GM23248 (cell line): Measurements from ENCODE around the gene OR52R1. TPM values are rescaled to one million over a fixed set of nuclear protein-coding genes. Genes with fewer than 3 reads are reported as not detected.

Experiments
- DNase-seq: peaks from one replicate; pipeline ENCODE4 v3.0.0-alpha.2; 2015
- H2AFZ ChIP-seq: fragments of 200-600 bp; sonication (generic); 2 replicates; pipeline ENCODE4 v1.6.1; 2016; ENCODE audit warnings: antibody characterized with exemption
- H3F3A ChIP-seq: fragments of 200-600 bp; sonication (generic); 2 replicates; pipeline ENCODE4 v1.6.1; 2016; ENCODE audit warnings: mild to moderate bottlenecking, antibody characterized with exemption, mixed run types; ENCODE audit not compliant: insufficient read depth
- H3K27ac ChIP-seq: fragments of 200-600 bp; sonication (generic); 2 replicates; pipeline ENCODE4 v1.5.1; 2016; ENCODE audit warnings: mild to moderate bottlenecking
- H3K27me3 ChIP-seq: fragments of 200-600 bp; sonication (generic); replicated peaks from 2 replicates; pipeline ENCODE4 v1.6.1; 2016; ENCODE audit warnings: mild to moderate bottlenecking; ENCODE audit not compliant: insufficient read depth
- H3K36me3 ChIP-seq: fragments of 200-600 bp; sonication (generic); 2 replicates; pipeline ENCODE4 v1.6.1; 2016; ENCODE audit warnings: low read depth, mild to moderate bottlenecking
- H3K4me1 ChIP-seq: fragments of 200-600 bp; sonication (generic); 2 replicates; pipeline ENCODE4 v1.6.1; 2016; ENCODE audit warnings: mild to moderate bottlenecking; ENCODE audit not compliant: insufficient read depth
- H3K4me2 ChIP-seq: fragments of 200-600 bp; sonication (generic); one replicate; pipeline ENCODE4 v1.6.1; 2016; ENCODE audit warnings: mild to moderate bottlenecking; ENCODE audit not compliant: unreplicated experiment
- H3K4me3 ChIP-seq: fragments of 200-600 bp; sonication (generic); 2 replicates; pipeline ENCODE4 v1.5.1; 2016; ENCODE audit warnings: mild to moderate bottlenecking
- H3K79me2 ChIP-seq: fragments of 200-600 bp; sonication (generic); 2 replicates; pipeline ENCODE4 v1.6.1; 2016; ENCODE audit warnings: mild to moderate bottlenecking; ENCODE audit not compliant: insufficient read depth
- H3K9ac ChIP-seq: fragments of 200-600 bp; sonication (generic); 2 replicates; pipeline ENCODE4 v1.6.1; 2016; ENCODE audit warnings: mild to moderate bottlenecking
- H3K9me2 ChIP-seq: fragments of 200-600 bp; sonication (generic); 2 replicates; pipeline ENCODE4 v1.6.1; 2016; ENCODE audit warnings: mixed run types, mild to moderate bottlenecking, moderate library complexity; ENCODE audit not compliant: insufficient read depth
- H3K9me3 ChIP-seq: fragments of 200-600 bp; sonication (generic); one replicate; pipeline ENCODE4 v1.6.1; 2017; ENCODE audit warnings: low read depth
- H4K20me1 ChIP-seq: fragments of 200-600 bp; sonication (generic); 2 replicates; pipeline ENCODE4 v1.6.0; 2016; ENCODE audit not compliant: insufficient read depth
- EZH2 ChIP-seq: fragments of 200-600 bp; sonication (generic); IDR thresholded peaks from 2 replicates; pipeline ENCODE4 v1.6.1; 2018; ENCODE audit warnings: antibody characterized with exemption, mild to moderate bottlenecking; ENCODE audit not compliant: insufficient read depth, poor library complexity, severe bottlenecking
- EZH2phosphoT487 ChIP-seq: fragments of 200-600 bp; sonication (generic); IDR thresholded peaks from 2 replicates; pipeline ENCODE4 v1.6.1; 2018; ENCODE audit warnings: antibody characterized with exemption, moderate library complexity, mild to moderate bottlenecking, low read depth; ENCODE audit not compliant: insufficient read depth
- WGBS, 2 experiments: methylation state at CpG; one replicate each; pipeline ENCODE4 v1.1.6; 2015 to 2017; ENCODE audit warnings: low lambda C conversion rate in 2 of 2, low coverage in 1 of 2; ENCODE audit errors: missing lambda C conversion rate in 2 of 2; 5-methylcytosine and 5-hydroxymethylcytosine counted together
- in situ Hi-C: fragments of 300-500 bp; cut with MboI; formaldehyde crosslinking; loops from 2 replicates; pipeline ENCODE4 v1.15.0; 2020
- polyA plus RNA-seq: library from polyadenylated mRNA; unstranded; fragments of >200 nt; fragmentation: Nextera tagmentation; extraction: Ambion mirVana; gene quantifications from 2 replicates; pipeline ENCODE4 v1.2.1, GENCODE V29; 2016
- total RNA-seq: library from RNA; depleted of rRNA; stranded (reverse); fragments of >200 nt; shearing (Covaris generic); gene quantifications from 2 replicates; pipeline ENCODE4 v1.2.3, GENCODE V29; 2014

Gene OR52R1
- total and polyA plus RNA-seq, 2 experiments from 2014 or later: not detected

GRCh38 chr11:4830909-4831308 is 26.7 kb upstream of the OR52R1 start:
- no peak for DNase-seq
- Histone ChIP-seq H2AFZ (no peak overlapping the region), H3K27me3 (no peaks in the 10 kb centered on the region), H3K9me2 (no peaks in the 10 kb centered on the region), H3K4me3 (no peak overlapping the region), H3K9ac (no peak overlapping the region), H3K4me1 (no peaks in the 10 kb centered on the region), H3K36me3 (no peaks in the 10 kb centered on the region), H3K79me2 (no peaks in the 10 kb centered on the region), H3K4me2 (no peak overlapping the region), H3F3A (no peaks in the 10 kb centered on the region), H3K9me3 (no peaks in the 10 kb centered on the region), H3K27ac (no peak overlapping the region), H4K20me1 (no peaks in the 10 kb centered on the region)
- WGBS, 2 experiments: 4 to 11% methylated on average over 2 of the region's 2 CpGs
- no peak for TF ChIP-seq EZH2
- TF ChIP-seq EZH2phosphoT487: no peak
- in situ Hi-C loops: no loop called here

- TF ChIP-seq EZH2 (no peak), EZH2phosphoT487 (no peak)
- H3K9ac ChIP-seq: no peak overlapping the region
- no peak overlapping the region for H3K4me3 ChIP-seq
- H3K79me2 ChIP-seq: no peaks in the 10 kb centered on the region
- in situ Hi-C loops: no loop called here
- H3F3A ChIP-seq: no peaks in the 10 kb centered on the region
- no peak overlapping the region for H3K4me2 ChIP-seq
- no peaks in the 10 kb centered on the region for H3K9me3 ChIP-seq
- no peak overlapping the region for H3K27ac ChIP-seq
- 0% methylated on average over 1 of the region's 1 CpG for WGBS, 2 experiments
- DNase-seq: no peak
- H3K9me2 ChIP-seq: no peaks in the 10 kb centered on the region
- no peak overlapping the region for H2AFZ ChIP-seq
- no peaks in the 10 kb centered on the region for H3K36me3 ChIP-seq
- H3K4me1 ChIP-seq: no peaks in the 10 kb centered on the region
- H4K20me1 ChIP-seq: no peaks in the 10 kb centered on the region
- H3K27me3 ChIP-seq: no peaks in the 10 kb centered on the region
Observed at GRCh38 chr11:4830346-4830745, 26.2 kb upstream of the OR52R1 start.

GRCh38 chr11:4826425-4826824 is 22.2 kb upstream of the OR52R1 start:
- in situ Hi-C loops: no loop called here
- no peaks in the 10 kb centered on the region for H3K36me3 ChIP-seq
- H3K9ac ChIP-seq: no peak overlapping the region
- H3K9me3 ChIP-seq: no peaks in the 10 kb centered on the region
- H4K20me1 ChIP-seq: no peaks in the 10 kb centered on the region
- no peaks in the 10 kb centered on the region for H3F3A ChIP-seq
- DNase-seq: no peak
- TF ChIP-seq EZH2phosphoT487 (no peak), EZH2 (no peak)
- no peaks in the 10 kb centered on the region for H3K79me2 ChIP-seq
- no peaks in the 10 kb centered on the region for H3K27me3 ChIP-seq
- H3K9me2 ChIP-seq: no peaks in the 10 kb centered on the region
- no peaks in the 10 kb centered on the region for H3K4me1 ChIP-seq
- no peak overlapping the region for H2AFZ ChIP-seq
- no peak overlapping the region for H3K4me3 ChIP-seq
- no peak overlapping the region for H3K27ac ChIP-seq
- no peak overlapping the region for H3K4me2 ChIP-seq

GRCh38 chr11:4825132-4825531 is 21.0 kb upstream of the OR52R1 start:
- Histone ChIP-seq H3K4me2 (no peak overlapping the region), H3F3A (no peaks in the 10 kb centered on the region)

GRCh38 chr11:4821021-4821420 is 16.8 kb upstream of the OR52R1 start, which contains the start of gene OR51F2:
Gene OR51F2 (plus strand): TSS chr11:4821321. CDS start chr11:4821422, 101 bp downstream.
- no peaks in the 10 kb centered on the region for H3K4me1 ChIP-seq
- 35 to 48% methylated on average over 1 of the region's 1 CpG for WGBS, 2 experiments
- H3F3A ChIP-seq: no peaks in the 10 kb centered on the region
- in situ Hi-C loops: no loop called here
- no peaks in the 10 kb centered on the region for H3K9me3 ChIP-seq
- no peaks in the 10 kb centered on the region for H3K79me2 ChIP-seq
- H3K27ac ChIP-seq: no peak within 1 kb of the TSS
- TF ChIP-seq EZH2 (no peak), EZH2phosphoT487 (no peak)
- H3K9ac ChIP-seq: no peak within 1 kb of the TSS
- H4K20me1 ChIP-seq: no peaks in the 10 kb centered on the region
- no peaks in the 10 kb centered on the region for H3K27me3 ChIP-seq
- H3K4me3 ChIP-seq: no peak within 1 kb of the TSS
- H3K9me2 ChIP-seq: no peaks in the 10 kb centered on the region
- H2AFZ ChIP-seq: no peak within 1 kb of the TSS
- H3K4me2 ChIP-seq: no peak within 1 kb of the TSS
- H3K36me3 ChIP-seq: no peaks in the 10 kb centered on the region
- no peak for DNase-seq

More at GRCh38 chr11:4825132-4825531, 21.0 kb upstream of the OR52R1 start:
- Histone ChIP-seq H2AFZ (no peak overlapping the region), H3K9ac (no peak overlapping the region), H3K4me3 (no peak overlapping the region), H3K27me3 (no peaks in the 10 kb centered on the region), H4K20me1 (no peaks in the 10 kb centered on the region), H3K9me2 (no peaks in the 10 kb centered on the region), H3K4me1 (no peaks in the 10 kb centered on the region), H3K79me2 (no peaks in the 10 kb centered on the region), H3K9me3 (no peaks in the 10 kb centered on the region), H3K36me3 (no peaks in the 10 kb centered on the region), H3K27ac (no peak overlapping the region)
- DNase-seq: no peak
- in situ Hi-C loops: no loop called here
- TF ChIP-seq EZH2 (no peak), EZH2phosphoT487 (no peak)
